Small intestine (tissue), 7 donors: ENCODE measurements around the gene VSTM2L. TPM values are rescaled to one million over a fixed set of nuclear protein-coding genes. Genes with fewer than 3 reads are reported as not detected.
"Not testable (repeated sequence)": the region's sequence is repeated elsewhere in the genome, so short reads cannot be mapped to it uniquely, and the experiment has no call there.

Experiments used
- DNase-seq, 2 donors: peaks; one replicate each; pipeline versions ENCODE4 v3.0.0 to v3.0.0-alpha.2; 2013
- FAIRE-seq: peaks from 2 replicates; lab custom pipeline; 2012; peaks lifted over from hg19 to GRCh38; lab: Jason Lieb, UNC
- H3K27ac ChIP-seq, 3 donors: one replicate each; pipeline ENCODE4 v1.5.1; 2013; ENCODE audit warnings: low read length in 2 of 3, mild to moderate bottlenecking in 2 of 3, control low read depth in 1 of 3, inconsistent platforms in 1 of 3, low read depth in 1 of 3, moderate library complexity in 1 of 3
- H3K27me3 ChIP-seq, 3 donors: one replicate each; pipeline ENCODE4 v1.6.1; 2013; ENCODE audit warnings: low read length in 3 of 3, inconsistent platforms in 1 of 3; ENCODE audit not compliant: control insufficient read depth in 3 of 3, insufficient read depth in 3 of 3
- H3K36me3 ChIP-seq, 3 donors: one replicate each; pipeline ENCODE4 v1.6.1; 2013; ENCODE audit warnings: low read length in 3 of 3, inconsistent platforms in 1 of 3, low read depth in 1 of 3, mild to moderate bottlenecking in 1 of 3, moderate library complexity in 1 of 3; ENCODE audit not compliant: control insufficient read depth in 3 of 3, insufficient read depth in 2 of 3
- H3K4me1 ChIP-seq, 3 donors: one replicate each; pipeline ENCODE4 v1.6.1; 2013; ENCODE audit warnings: low read length in 2 of 3, inconsistent platforms in 1 of 3, low read depth in 1 of 3, mild to moderate bottlenecking in 1 of 3, moderate library complexity in 1 of 3; ENCODE audit not compliant: control insufficient read depth in 3 of 3, insufficient read depth in 2 of 3
- H3K4me3 ChIP-seq, 3 donors: one replicate each; pipeline ENCODE4 v1.5.1; 2013; ENCODE audit warnings: low read length in 3 of 3, control low read depth in 1 of 3, inconsistent platforms in 1 of 3, low read depth in 1 of 3, mild to moderate bottlenecking in 1 of 3, moderate library complexity in 1 of 3
- H3K9me3 ChIP-seq, 2 donors: one replicate each; pipeline ENCODE4 v1.6.1; 2013; ENCODE audit warnings: low read depth in 1 of 2, low read length in 1 of 2; ENCODE audit not compliant: control insufficient read depth in 2 of 2, insufficient read depth in 1 of 2
- WGBS, 3 donors: extraction: QIAGEN DNeasy Blood & Tissue Kit; methylation state at CpG; one replicate each; pipeline ENCODE4 v1.1.7; 2013; 5-methylcytosine and 5-hydroxymethylcytosine counted together
- polyA plus RNA-seq, 4 donors: library from polyadenylated mRNA; stranded (reverse) in 3 of 4; unstranded in 1 of 4; fragments of 200-250 nt in 3 of 4; fragments of 120-200 nt in 1 of 4; gene quantifications; one replicate each; pipeline versions ENCODE4 v1.2.1 to v1.2.3, GENCODE V29; 2013
- donor health status: healthy with polysubstance abuse.
- donor health status: control.
- donor health status: control.
- donor health status: Bipolar disorder and iron deficiency.
- donor health status: healthy.

Gene VSTM2L
- polyA plus RNA-seq, 4 donors, result 0.67 to 15.6 (median 1.2) TPM

DNA sequence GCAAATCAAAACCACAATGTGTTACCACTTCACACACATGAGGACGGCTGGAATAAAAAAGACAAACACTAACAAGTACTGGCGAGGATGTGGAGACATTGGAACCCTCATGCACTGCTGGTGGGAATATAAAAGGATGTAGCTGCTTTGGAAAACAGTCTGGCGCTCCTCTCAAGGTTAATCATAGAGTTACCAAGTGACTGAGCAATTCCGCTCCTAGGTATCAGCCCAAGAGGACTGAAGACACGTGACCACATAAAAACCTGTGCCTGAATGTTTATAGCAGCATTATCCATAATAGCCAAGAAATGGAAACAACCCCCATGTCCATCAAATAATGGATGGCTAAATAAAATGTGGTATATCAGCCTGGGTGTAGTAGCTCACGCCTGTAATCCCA is 45.0 kb downstream of the VSTM2L start:
- no peaks in the 10 kb centered on the region for H3K27me3 ChIP-seq
- no peak overlapping the region for H3K27ac ChIP-seq
- no peaks in the 10 kb centered on the region for H3K36me3 ChIP-seq
- FAIRE-seq (no peak), DNase-seq (no peak)
- H3K4me1 ChIP-seq, result no peaks in the 10 kb centered on the region
- no peak overlapping the region for H3K4me3 ChIP-seq
- peaks cover 0 to 9% of the 10 kb centered on the region in 2 donors for H3K9me3 ChIP-seq
- WGBS, 3 donors, result 89 to 90% (median 89%) methylated on average over 6 of the region's 6 CpGs

DNA sequence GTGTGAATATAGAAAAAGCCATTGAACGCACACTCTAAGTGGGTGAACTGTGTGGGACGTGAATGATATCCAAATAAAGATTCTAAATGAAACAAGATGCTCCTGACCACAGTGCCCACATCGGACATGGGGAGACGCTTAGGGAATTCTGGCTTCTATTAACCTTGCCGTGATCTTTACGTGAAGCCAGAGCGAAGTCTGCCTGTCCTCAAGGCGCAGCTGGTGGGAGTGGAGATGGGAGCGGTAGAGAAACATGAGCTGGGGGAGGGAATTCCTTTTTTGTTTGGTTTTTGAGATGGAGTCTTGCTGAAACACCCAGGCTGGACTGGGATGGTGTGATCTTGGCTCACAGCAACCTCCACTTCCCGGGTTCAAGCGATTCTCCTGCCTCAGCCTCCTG is 46.0 kb downstream of the VSTM2L start:
- Histone ChIP-seq H3K36me3 (no peaks in the 10 kb centered on the region), H3K9me3 (peaks cover 0 to 9% of the 10 kb centered on the region in 2 donors), H3K27ac (no peak overlapping the region), H3K27me3 (no peaks in the 10 kb centered on the region), H3K4me3 (no peak overlapping the region), H3K4me1 (no peaks in the 10 kb centered on the region)
- DNase-seq (no peak), FAIRE-seq (no peak)
- 90 to 95% (median 90%) methylated on average over 11 of the region's 11 CpGs for WGBS, 3 donors

GRCh38 chr20:37954190-37954589 is 51.3 kb downstream of the VSTM2L start:
- H3K36me3 ChIP-seq, result no peaks in the 10 kb centered on the region
- WGBS, 3 donors, result 34 to 65% (median 42%) methylated on average over 5 of the region's 5 CpGs
- H3K4me1 ChIP-seq, result no peaks in the 10 kb centered on the region
- H3K27me3 ChIP-seq, result no peaks in the 10 kb centered on the region
- DNase-seq (peak; percentile 39 to 67), FAIRE-seq (no peak)
- no peaks in the 10 kb centered on the region for H3K9me3 ChIP-seq
- no peak overlapping the region for H3K27ac ChIP-seq
- no peak overlapping the region for H3K4me3 ChIP-seq

GRCh38 chr20:37954626-37955025 is 51.7 kb downstream of the VSTM2L start:
- Histone ChIP-seq H3K4me3 (no peak overlapping the region), H3K36me3 (no peaks in the 10 kb centered on the region), H3K27me3 (no peaks in the 10 kb centered on the region), H3K9me3 (no peaks in the 10 kb centered on the region), H3K4me1 (no peaks in the 10 kb centered on the region), H3K27ac (no peak overlapping the region)
- DNase-seq (peak; percentile 29 to 45), FAIRE-seq (no peak)
- 44 to 71% (median 69%) methylated on average over 14 of the region's 14 CpGs for WGBS, 3 donors

DNA sequence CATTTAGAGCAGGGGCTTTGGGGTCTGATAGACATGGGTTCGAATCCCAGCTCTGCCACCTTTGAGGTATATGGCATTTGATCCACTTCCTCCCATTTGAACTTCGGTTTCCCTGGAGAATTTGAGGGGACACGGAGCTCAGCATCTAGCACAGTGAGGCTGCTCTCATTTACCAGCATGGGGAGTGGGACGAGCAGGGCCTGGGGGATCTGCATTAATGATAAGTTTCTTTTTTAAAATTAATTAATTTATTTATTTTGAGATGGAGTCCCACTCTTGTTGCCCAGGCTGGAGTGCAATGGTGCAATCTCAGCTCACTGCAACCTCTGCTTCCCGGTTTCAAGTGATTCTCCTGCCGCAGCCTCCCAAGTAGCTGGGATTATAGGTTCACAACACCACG is 52.6 kb downstream of the VSTM2L start:
- DNase-seq (no peak), FAIRE-seq (no peak)
- 86 to 90% (median 88%) methylated on average over 7 of the region's 7 CpGs for WGBS, 3 donors
- no peaks in the 10 kb centered on the region for H3K36me3 ChIP-seq
- no peak overlapping the region for H3K27ac ChIP-seq
- no peaks in the 10 kb centered on the region for H3K4me1 ChIP-seq
- H3K4me3 ChIP-seq, result no peak overlapping the region
- H3K27me3 ChIP-seq, result no peaks in the 10 kb centered on the region
- no peaks in the 10 kb centered on the region for H3K9me3 ChIP-seq

- no peak overlapping the region for H3K27ac ChIP-seq
- H3K27me3 ChIP-seq, result no peaks in the 10 kb centered on the region
- WGBS, 3 donors, result 36 to 41% (median 39%) methylated on average over 3 of the region's 3 CpGs
- no peak for FAIRE-seq
- no peaks in the 10 kb centered on the region for H3K36me3 ChIP-seq
- H3K9me3 ChIP-seq, result no peaks in the 10 kb centered on the region
- no peak for DNase-seq
- H3K4me3 ChIP-seq, result no peak overlapping the region
- H3K4me1 ChIP-seq, result no peaks in the 10 kb centered on the region
Observed at GRCh38 chr20:37956107-37956585, 53.2 kb downstream of the VSTM2L start.

- DNase-seq (no peak), FAIRE-seq (no peak)
- no peaks in the 10 kb centered on the region for H3K27me3 ChIP-seq
- H3K4me3 ChIP-seq, result no peak overlapping the region
- H3K9me3 ChIP-seq, result no peaks in the 10 kb centered on the region
- H3K27ac ChIP-seq, result no peak overlapping the region
- 81 to 88% (median 85%) methylated on average over 2 of the region's 2 CpGs for WGBS, 3 donors
- H3K4me1 ChIP-seq, result no peaks in the 10 kb centered on the region
- H3K36me3 ChIP-seq, result no peaks in the 10 kb centered on the region
Observed at GRCh38 chr20:37958856-37959520, 56.1 kb downstream of the VSTM2L start.

DNA sequence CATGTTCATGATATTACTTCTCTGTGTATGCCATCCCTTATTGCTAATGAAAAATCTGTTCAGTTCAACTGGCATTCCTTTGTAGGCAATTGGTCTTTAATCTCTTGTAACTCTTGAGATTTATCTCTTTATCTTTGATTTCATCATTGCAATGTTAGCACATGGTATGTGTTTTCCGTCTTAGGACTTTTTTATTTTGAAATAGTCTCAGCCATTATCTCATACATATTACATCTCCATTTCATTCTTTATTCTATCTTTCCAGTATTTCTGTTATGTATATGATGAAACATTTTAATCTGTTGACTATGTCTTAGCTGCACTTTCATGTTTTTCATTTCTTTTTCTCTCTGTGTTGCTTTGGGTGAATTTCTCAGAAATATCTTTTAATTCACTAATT is 58.1 kb downstream of the VSTM2L start:
- Histone ChIP-seq H3K4me1 (no peaks in the 10 kb centered on the region), H3K4me3 (no peak overlapping the region), H3K27ac (no peak overlapping the region), H3K36me3 (no peaks in the 10 kb centered on the region), H3K9me3 (no peaks in the 10 kb centered on the region), H3K27me3 (no peaks in the 10 kb centered on the region)
- FAIRE-seq (no peak), DNase-seq (no peak)
- WGBS, 3 donors, result 60 to 89% (median 63%) methylated on average over 1 of the region's 1 CpG

GRCh38 chr20:37963483-37963882 is 60.6 kb downstream of the VSTM2L start:
- H3K27me3 ChIP-seq, H3K4me1 ChIP-seq, H3K27ac ChIP-seq, DNase-seq, H3K9me3 ChIP-seq, H3K4me3 ChIP-seq, H3K36me3 ChIP-seq, FAIRE-seq: not testable (repeated sequence)
- WGBS, 3 donors, result 98 to 100% (median 100%) methylated on average over 2 of the region's 2 CpGs
